HG03342 (cell line): ENCODE results near the gene FMO4.
"Not testable (repeated sequence)": the region's sequence is repeated elsewhere in the genome, so short reads cannot be mapped to it uniquely, and the experiment has no call there.

ENCODE experiments used
- ATAC-seq: cut with Tn5 transposase; IDR thresholded peaks from one replicate; pipeline ENCODE4 v1.9.1; 2021; ENCODE audit warnings: mild to moderate bottlenecking, moderate library complexity; ENCODE audit not compliant: unreplicated experiment

The FMO4 gene

GRCh38 chr1:171381866-171382210, 67.9 kb downstream of the FMO4 start:
- ATAC-seq = no peak

- no peak for ATAC-seq
These were observed 70.5 kb downstream of the FMO4 start for GRCh38 chr1:171384496-171384895.

- ATAC-seq = no peak
These were observed 75.2 kb downstream of the FMO4 start for GRCh38 chr1:171389171-171389570.

GRCh38 chr1:171390740-171391139, 76.8 kb downstream of the FMO4 start:
- not testable (repeated sequence) for ATAC-seq
